GM20000 (cell line): ENCODE measurements around the gene FMNL2.

Experiments used
- DNase-seq: peaks from one replicate; pipeline ENCODE4 v3.0.0; 2012; ENCODE audit warnings: low spot score
- CTCF ChIP-seq: IDR thresholded peaks from 2 replicates; pipeline ENCODE4 v1.5.1; 2012; ENCODE audit warnings: mild to moderate bottlenecking, control low read depth; ENCODE audit errors: extremely low read depth, missing control alignments

Gene FMNL2

GRCh38 chr2:152568531-152568930, 233.6 kb downstream of the FMNL2 start:
- no peak for TF ChIP-seq CTCF
- DNase-seq: no peak

- DNase-seq: no peak
- TF ChIP-seq CTCF: no peak
Observed at GRCh38 chr2:152569186-152569585, 234.2 kb downstream of the FMNL2 start.

- no peak for TF ChIP-seq CTCF
- DNase-seq: no peak
Observed at GRCh38 chr2:152571048-152571766, 236.2 kb downstream of the FMNL2 start.

- DNase-seq: no peak
- TF ChIP-seq CTCF: no peak
Observed at GRCh38 chr2:152572031-152572430, 237.1 kb downstream of the FMNL2 start.

GRCh38 chr2:152573168-152573567, 238.2 kb downstream of the FMNL2 start:
- no peak for TF ChIP-seq CTCF
- DNase-seq: peak; percentile 55

GRCh38 chr2:152577579-152577978, 242.6 kb downstream of the FMNL2 start:
- TF ChIP-seq CTCF: no peak
- DNase-seq: no peak

- TF ChIP-seq CTCF: no peak
- DNase-seq: no peak
Observed at GRCh38 chr2:152578573-152578972, 243.6 kb downstream of the FMNL2 start.
